Peyer's patch (tissue), 4 donors: ENCODE data around the gene SLC49A4. TPM values are rescaled to one million over a fixed set of nuclear protein-coding genes. Genes with fewer than 3 reads are reported as not detected.
A peak's percentile ranks its signal among the peaks of the same experiment; 100 is the strongest.

ENCODE experiments used
- DNase-seq, 3 donors: peaks; one replicate each; pipeline ENCODE4 v3.0.0-alpha.2; 2017 to 2019
- H3K27ac ChIP-seq, 4 donors: fragments of 200-600 bp; sonication (generic); one replicate each; pipeline ENCODE4 v1.5.1; 2016 to 2019
- H3K27me3 ChIP-seq, 2 donors: fragments of 200-600 bp; sonication (generic); one replicate each; pipeline ENCODE4 v1.5.1; 2019
- H3K36me3 ChIP-seq, 3 donors: fragments of 200-600 bp; sonication (generic); one replicate each; pipeline ENCODE4 v1.5.1; 2016 to 2019
- H3K4me1 ChIP-seq, 4 donors: fragments of 200-600 bp; sonication (generic); one replicate each; pipeline ENCODE4 v1.5.1; 2016 to 2019
- H3K4me3 ChIP-seq, 4 donors: fragments of 200-600 bp; sonication (generic); 1 replicate in 3 of 4; 2 replicates in 1 of 4; pipeline ENCODE4 v1.5.1; 2016 to 2019; ENCODE audit warnings: mild to moderate bottlenecking in 1 of 4
- H3K9me3 ChIP-seq, 4 donors: fragments of 200-600 bp; sonication (generic); one replicate each; pipeline ENCODE4 v1.5.1; 2016 to 2019; ENCODE audit warnings: mild to moderate bottlenecking in 1 of 4
- POLR2A ChIP-seq, 2 donors: fragments of 450-650 bp; IDR thresholded peaks; one replicate each; pipeline ENCODE4 v1.5.1; 2017; ENCODE audit warnings: antibody characterized with exemption in 2 of 2, mild to moderate bottlenecking in 2 of 2, moderate library complexity in 2 of 2
- total RNA-seq, 4 donors: library from RNA; depleted of rRNA; stranded (reverse); fragments of >200 nt; gene quantifications; one replicate each; pipeline ENCODE4 v1.1.0, GENCODE V29; 2016
- TF ChIP-seq, protein P1 (sequence below), 6 experiments: fragments of 450-650 bp in 4 of 6; fragments of 200-600 bp in 2 of 6; sonication (generic) in 1 of 6; IDR thresholded peaks; one replicate each; pipeline ENCODE4 v1.5.1; 2017 to 2019; ENCODE audit warnings: antibody characterized with exemption in 6 of 6, mild to moderate bottlenecking in 3 of 6, moderate library complexity in 1 of 6

SLC49A4 gene
- total RNA-seq, 4 donors from 2014 or later: 3.3 to 29.4 (median 13.0) TPM

DNA sequence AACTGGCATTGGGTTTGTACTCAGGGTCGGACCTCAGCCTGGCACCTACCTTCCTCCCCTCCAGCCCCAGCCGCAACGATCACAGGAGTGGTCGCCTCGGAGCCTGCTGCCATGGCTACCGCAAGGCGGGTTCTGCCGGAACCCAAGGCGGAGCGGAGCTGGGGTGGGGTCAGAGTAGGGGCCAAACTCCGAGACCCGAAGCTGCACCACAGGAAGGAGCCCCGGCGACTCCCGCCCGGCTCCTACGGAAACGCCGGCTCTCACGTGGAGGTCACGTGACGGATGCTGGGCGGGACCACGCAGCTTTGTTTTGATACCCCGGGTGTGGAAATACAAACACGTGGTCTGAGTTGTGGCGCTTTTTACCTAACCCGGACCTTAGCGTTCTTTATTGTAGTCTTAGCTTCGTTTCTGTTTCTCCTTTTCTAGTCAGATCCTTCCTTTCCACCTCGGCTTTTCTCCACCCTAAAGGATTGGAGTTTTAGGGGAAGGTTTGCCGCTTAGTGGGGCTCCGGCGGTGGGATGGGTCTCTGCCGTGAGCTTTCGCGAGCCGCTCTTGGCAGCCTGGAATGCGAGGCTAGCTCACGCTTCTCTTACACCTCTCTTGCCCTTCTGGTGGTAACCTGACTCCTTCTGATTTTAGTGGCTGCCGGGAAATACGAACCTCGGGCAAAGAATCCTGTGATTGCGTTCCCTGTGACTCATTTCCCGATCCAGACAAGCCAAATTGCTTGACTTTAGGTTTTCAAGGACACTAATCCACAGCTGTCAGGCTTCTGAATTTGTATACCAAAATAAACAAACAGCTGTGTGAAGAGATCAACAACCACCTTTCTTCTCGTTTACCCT lies 1.1 kb upstream of the SLC49A4 start, which contains the start of gene HSPBAP1:
Gene HSPBAP1 (minus strand): TSS at position 264 of the 849 bp plus-strand sequence. CDS start 151 bp downstream, at position 113.
- Histone ChIP-seq H3K27me3 (no peaks in the 10 kb centered on the region), H3K4me3 (peak within 1 kb of the TSS; percentile 71 to 96 (median 83)), H3K4me1 (peaks cover 0 to 13% (median 2%) of the 10 kb centered on the region in 4 donors), H3K27ac (peak within 1 kb of the TSS; percentile 89 to 97 (median 91)), H3K9me3 (no peaks in the 10 kb centered on the region), H3K36me3 (no peaks in the 10 kb centered on the region)
- TF ChIP-seq, protein P1, sequence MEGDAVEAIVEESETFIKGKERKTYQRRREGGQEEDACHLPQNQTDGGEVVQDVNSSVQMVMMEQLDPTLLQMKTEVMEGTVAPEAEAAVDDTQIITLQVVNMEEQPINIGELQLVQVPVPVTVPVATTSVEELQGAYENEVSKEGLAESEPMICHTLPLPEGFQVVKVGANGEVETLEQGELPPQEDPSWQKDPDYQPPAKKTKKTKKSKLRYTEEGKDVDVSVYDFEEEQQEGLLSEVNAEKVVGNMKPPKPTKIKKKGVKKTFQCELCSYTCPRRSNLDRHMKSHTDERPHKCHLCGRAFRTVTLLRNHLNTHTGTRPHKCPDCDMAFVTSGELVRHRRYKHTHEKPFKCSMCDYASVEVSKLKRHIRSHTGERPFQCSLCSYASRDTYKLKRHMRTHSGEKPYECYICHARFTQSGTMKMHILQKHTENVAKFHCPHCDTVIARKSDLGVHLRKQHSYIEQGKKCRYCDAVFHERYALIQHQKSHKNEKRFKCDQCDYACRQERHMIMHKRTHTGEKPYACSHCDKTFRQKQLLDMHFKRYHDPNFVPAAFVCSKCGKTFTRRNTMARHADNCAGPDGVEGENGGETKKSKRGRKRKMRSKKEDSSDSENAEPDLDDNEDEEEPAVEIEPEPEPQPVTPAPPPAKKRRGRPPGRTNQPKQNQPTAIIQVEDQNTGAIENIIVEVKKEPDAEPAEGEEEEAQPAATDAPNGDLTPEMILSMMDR (IDR thresholded peaks at IDR 0.05): no peak
- TF ChIP-seq POLR2A (IDR thresholded peaks at IDR 0.05): peak; percentile 52 to 68
- DNase-seq: peak; percentile 95 to 98 (median 97)

- Histone ChIP-seq H3K4me1 (peaks cover 0 to 13% (median 2%) of the 10 kb centered on the region in 4 donors), H3K27me3 (no peaks in the 10 kb centered on the region), H3K4me3 (peak overlapping the region; percentile 71 to 96 (median 83)), H3K9me3 (no peaks in the 10 kb centered on the region), H3K36me3 (no peaks in the 10 kb centered on the region), H3K27ac (peak overlapping the region; percentile 89 to 97 (median 91))
- no peak for DNase-seq
- no peak for TF ChIP-seq POLR2A (IDR thresholded peaks at IDR 0.05)
- TF ChIP-seq, protein P1 (IDR thresholded peaks at IDR 0.05): no peak
Measured at GRCh38 chr3:122794483-122794778, 438 bp upstream of the SLC49A4 start.

- Histone ChIP-seq H3K27me3 (no peaks in the 10 kb centered on the region), H3K4me3 (peak overlapping the region; percentile 71 to 96 (median 83)), H3K36me3 (no peaks in the 10 kb centered on the region), H3K27ac (peak overlapping the region; percentile 89 to 97 (median 91)), H3K9me3 (no peaks in the 10 kb centered on the region), H3K4me1 (peaks cover 0 to 13% (median 2%) of the 10 kb centered on the region in 4 donors)
- no peak for DNase-seq
- TF ChIP-seq, protein P1 (IDR thresholded peaks at IDR 0.05): no peak
- no peak for TF ChIP-seq POLR2A (IDR thresholded peaks at IDR 0.05)
Measured at GRCh38 chr3:122795674-122796195, 866 bp downstream of the SLC49A4 start.

- H3K4me3 ChIP-seq: no peak overlapping the region
- no peaks in the 10 kb centered on the region for H3K9me3 ChIP-seq
- no peak for TF ChIP-seq POLR2A (IDR thresholded peaks at IDR 0.05)
- TF ChIP-seq, protein P1 (IDR thresholded peaks at IDR 0.05): no peak
- peaks cover 0 to 13% (median 2%) of the 10 kb centered on the region in 4 donors for H3K4me1 ChIP-seq
- H3K27me3 ChIP-seq: no peaks in the 10 kb centered on the region
- no peak overlapping the region for H3K27ac ChIP-seq
- no peaks in the 10 kb centered on the region for H3K36me3 ChIP-seq
- no peak for DNase-seq
Measured at GRCh38 chr3:122797291-122797690, 2.4 kb downstream of the SLC49A4 start.

DNA sequence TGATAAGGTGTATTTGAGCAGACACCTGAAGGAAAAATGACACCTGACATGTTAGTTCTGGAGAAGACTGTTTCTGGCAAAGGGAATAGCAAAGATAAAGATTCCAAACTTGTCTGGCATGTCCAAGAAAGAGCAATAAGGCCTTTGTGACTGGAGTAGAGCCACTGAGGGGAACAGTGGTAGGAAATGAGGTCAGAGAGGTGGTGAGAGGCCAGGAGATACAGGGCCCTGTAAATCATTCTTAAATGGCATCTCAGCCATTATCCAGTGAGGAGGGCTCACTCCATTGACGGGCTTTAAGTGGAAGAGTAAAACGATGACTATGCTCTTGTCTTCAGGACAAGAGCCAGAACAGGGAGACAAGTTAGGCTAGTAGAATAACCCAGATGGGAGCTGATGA lies 4.5 kb downstream of the SLC49A4 start:
- Histone ChIP-seq H3K27ac (no peak overlapping the region), H3K27me3 (no peaks in the 10 kb centered on the region), H3K4me1 (peaks cover 0 to 13% (median 0%) of the 10 kb centered on the region in 4 donors), H3K4me3 (no peak overlapping the region), H3K9me3 (no peaks in the 10 kb centered on the region), H3K36me3 (no peaks in the 10 kb centered on the region)
- DNase-seq: no peak
- TF ChIP-seq, protein P1 (IDR thresholded peaks at IDR 0.05): no peak
- no peak for TF ChIP-seq POLR2A (IDR thresholded peaks at IDR 0.05)
